Activated naive CD8-positive, alpha-beta T cell treated with anti-CD3 and anti-CD28 coated beads, Interleukin-2, amount 50 U/mL, for 24 hours (primary cell): ENCODE measurements around the gene KLK13.
A peak's percentile ranks its signal among the peaks of the same experiment; 100 is the strongest.

Source experiments
- ATAC-seq: fragments of 150-1000 bp; cut with Tn5 transposase; one replicate; pipeline ENCODE4 v1.10.0; 2021
- DNase-seq: peaks from one replicate; pipeline ENCODE4 v3.0.0; 2021
- H3K27ac Mint-ChIP-seq: one replicate; pipeline ENCODE4 v1.8.0; 2021; ENCODE audit warnings: mild to moderate bottlenecking, mixed read lengths
- H3K27me3 Mint-ChIP-seq: one replicate; pipeline ENCODE4 v1.8.0; 2021; ENCODE audit warnings: mixed read lengths
- H3K36me3 Mint-ChIP-seq: one replicate; pipeline ENCODE4 v1.8.0; 2021; ENCODE audit warnings: low read depth, mixed read lengths
- H3K4me1 Mint-ChIP-seq: one replicate; pipeline ENCODE4 v1.8.0; 2021; ENCODE audit warnings: mixed read lengths
- H3K4me3 Mint-ChIP-seq: one replicate; pipeline ENCODE4 v1.8.0; 2021; ENCODE audit warnings: mild to moderate bottlenecking, moderate library complexity, mixed read lengths
- H3K9me3 Mint-ChIP-seq: one replicate; pipeline ENCODE4 v1.8.0; 2021; ENCODE audit warnings: mixed read lengths

The KLK13 gene

GRCh38 chr19:51025809-51026553 lies 38.9 kb downstream of the KLK13 start:
- Mint-ChIP-seq H3K27me3 (peaks cover 39% of the 10 kb centered on the region), H3K27ac (no peak overlapping the region)
- ATAC-seq, result no peak

GRCh38 chr19:51025401-51025800 lies 39.5 kb downstream of the KLK13 start:
- DNase-seq, result no peak
- Mint-ChIP-seq H3K4me3 (no peak overlapping the region), H3K4me1 (no peaks in the 10 kb centered on the region), H3K27me3 (peaks cover 39% of the 10 kb centered on the region), H3K27ac (no peak overlapping the region), H3K36me3 (no peaks in the 10 kb centered on the region), H3K9me3 (no peaks in the 10 kb centered on the region)
- no peak for ATAC-seq

More at GRCh38 chr19:51025809-51026553, 38.9 kb downstream of the KLK13 start:
- no peak overlapping the region for H3K4me3 Mint-ChIP-seq
- H3K9me3 Mint-ChIP-seq, result no peaks in the 10 kb centered on the region
- no peaks in the 10 kb centered on the region for H3K36me3 Mint-ChIP-seq
- no peak for DNase-seq
- H3K4me1 Mint-ChIP-seq, result no peaks in the 10 kb centered on the region

- peaks cover 44% of the 10 kb centered on the region for H3K27me3 Mint-ChIP-seq
- no peak overlapping the region for H3K4me3 Mint-ChIP-seq
- no peak overlapping the region for H3K27ac Mint-ChIP-seq
These were observed 40.0 kb downstream of the KLK13 start for GRCh38 chr19:51024924-51025323.

GRCh38 chr19:51023946-51024345 lies 40.9 kb downstream of the KLK13 start:
- Mint-ChIP-seq H3K4me1 (peaks cover 4% of the 10 kb centered on the region), H3K27me3 (peaks cover 46% of the 10 kb centered on the region), H3K36me3 (no peaks in the 10 kb centered on the region), H3K4me3 (no peak overlapping the region), H3K27ac (no peak overlapping the region), H3K9me3 (no peaks in the 10 kb centered on the region)
- DNase-seq (no peak), ATAC-seq (no peak)

More at GRCh38 chr19:51024924-51025323, 40.0 kb downstream of the KLK13 start:
- ATAC-seq (no peak), DNase-seq (no peak)
- peaks cover 1% of the 10 kb centered on the region for H3K4me1 Mint-ChIP-seq
- H3K9me3 Mint-ChIP-seq, result no peaks in the 10 kb centered on the region
- H3K36me3 Mint-ChIP-seq, result no peaks in the 10 kb centered on the region

DNA sequence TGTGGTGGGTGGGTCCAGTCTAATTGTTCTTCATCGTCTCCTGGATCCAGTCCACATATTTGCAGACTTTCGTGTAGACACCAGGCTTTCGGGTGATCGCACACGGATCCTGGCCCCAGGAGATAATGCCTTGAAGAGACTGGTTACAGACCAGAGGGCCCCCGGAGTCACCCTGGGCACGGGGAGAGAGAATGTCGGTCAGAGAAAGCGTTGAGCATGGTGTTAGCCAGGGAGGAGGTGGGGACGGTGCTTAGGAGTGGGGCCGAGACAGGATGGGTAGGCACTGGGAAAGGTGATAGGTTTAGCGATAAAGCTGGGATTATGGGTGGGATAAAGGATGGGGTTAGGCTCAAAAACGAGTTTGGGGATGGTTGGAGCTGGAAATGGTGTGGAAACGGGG lies 42.4 kb downstream of the KLK13 start:
- ATAC-seq, result no peak
- H3K27me3 Mint-ChIP-seq, result peaks cover 58% of the 10 kb centered on the region
- no peak overlapping the region for H3K4me3 Mint-ChIP-seq
- no peak overlapping the region for H3K27ac Mint-ChIP-seq
- H3K9me3 Mint-ChIP-seq, result no peaks in the 10 kb centered on the region
- peaks cover 9% of the 10 kb centered on the region for H3K4me1 Mint-ChIP-seq
- no peaks in the 10 kb centered on the region for H3K36me3 Mint-ChIP-seq
- no peak for DNase-seq

DNA sequence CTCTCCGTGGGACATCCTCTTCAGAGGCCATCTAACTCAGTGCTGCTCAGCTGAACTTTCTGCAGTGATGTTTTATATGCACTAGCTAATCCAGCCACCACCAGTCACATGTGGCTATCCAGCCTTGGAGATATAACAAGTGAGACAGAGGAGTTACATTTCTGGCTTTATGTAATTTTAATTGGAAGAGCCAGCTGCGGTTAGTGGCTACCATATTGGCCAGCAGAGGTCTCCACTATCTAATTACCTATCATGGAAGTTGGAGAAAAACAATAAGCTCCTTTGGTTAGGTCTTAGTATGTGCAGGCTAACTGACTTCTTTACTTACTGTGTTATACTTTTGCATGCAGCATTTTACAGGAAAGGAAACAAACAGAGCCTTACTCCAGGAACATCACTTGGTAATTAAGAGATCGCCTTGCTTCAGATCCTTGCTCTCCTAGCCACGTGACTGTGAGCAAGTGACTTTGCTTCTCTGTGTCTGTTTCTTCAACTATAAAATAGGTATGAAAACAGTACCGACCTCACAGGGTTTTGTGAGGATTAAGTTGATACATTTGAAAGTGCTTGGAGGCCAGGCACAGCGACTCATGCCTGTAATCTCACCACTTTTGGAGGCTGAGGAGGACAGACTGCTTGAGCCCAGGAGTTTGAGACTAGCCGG lies 43.8 kb downstream of the KLK13 start:
- DNase-seq (no peak), ATAC-seq (no peak)
- Mint-ChIP-seq H3K4me3 (no peak overlapping the region), H3K9me3 (no peaks in the 10 kb centered on the region), H3K36me3 (no peaks in the 10 kb centered on the region), H3K27ac (no peak overlapping the region), H3K4me1 (peaks cover 16% of the 10 kb centered on the region), H3K27me3 (peaks cover 63% of the 10 kb centered on the region)

DNA sequence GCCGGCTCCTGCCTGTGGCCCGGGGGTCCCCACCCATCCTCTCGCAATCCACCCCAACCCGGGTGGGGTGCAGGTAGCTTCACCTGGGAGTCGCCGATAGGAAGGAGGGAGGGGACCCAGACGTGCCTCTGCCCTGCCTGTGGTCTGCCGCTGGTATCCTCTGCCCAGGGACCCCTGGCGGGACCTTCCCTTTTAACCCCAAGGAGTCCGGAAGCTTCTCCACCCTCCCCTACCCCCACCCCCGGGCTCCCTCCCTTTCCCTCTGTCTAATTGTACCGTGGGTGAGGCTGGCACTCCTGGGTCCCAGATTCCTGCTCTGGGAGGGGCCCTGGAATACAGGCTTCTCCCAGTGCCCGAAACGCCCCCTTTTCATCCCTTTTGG lies 45.4 kb downstream of the KLK13 start, which contains the start of gene KLK10:
Gene KLK10 (minus strand): TSS at position 166 of the 382 bp plus-strand sequence. CDS start 579 bp downstream, outside the sequence.
- Mint-ChIP-seq H3K27me3 (peaks cover 69% of the 10 kb centered on the region), H3K36me3 (no peaks in the 10 kb centered on the region), H3K4me3 (peak within 1 kb of the TSS; percentile 29), H3K27ac (no peak within 1 kb of the TSS), H3K9me3 (no peaks in the 10 kb centered on the region), H3K4me1 (peaks cover 16% of the 10 kb centered on the region)
- ATAC-seq, result no peak
- no peak for DNase-seq

- no peaks in the 10 kb centered on the region for H3K36me3 Mint-ChIP-seq
- ATAC-seq (no peak), DNase-seq (no peak)
- peaks cover 16% of the 10 kb centered on the region for H3K4me1 Mint-ChIP-seq
- H3K4me3 Mint-ChIP-seq, result peak overlapping the region; percentile 29
- H3K9me3 Mint-ChIP-seq, result no peaks in the 10 kb centered on the region
- no peak overlapping the region for H3K27ac Mint-ChIP-seq
- peaks cover 73% of the 10 kb centered on the region for H3K27me3 Mint-ChIP-seq
These were observed 45.9 kb downstream of the KLK13 start for GRCh38 chr19:51018745-51019543.

- DNase-seq (peak; percentile 70), ATAC-seq (no peak)
- peaks cover 16% of the 10 kb centered on the region for H3K4me1 Mint-ChIP-seq
- H3K9me3 Mint-ChIP-seq, result no peaks in the 10 kb centered on the region
- no peaks in the 10 kb centered on the region for H3K36me3 Mint-ChIP-seq
- no peak overlapping the region for H3K27ac Mint-ChIP-seq
- no peak overlapping the region for H3K4me3 Mint-ChIP-seq
- peaks cover 66% of the 10 kb centered on the region for H3K27me3 Mint-ChIP-seq
These were observed 47.9 kb downstream of the KLK13 start for GRCh38 chr19:51016798-51017683.

- ATAC-seq, result no peak
- Mint-ChIP-seq H3K27ac (no peak overlapping the region), H3K27me3 (peaks cover 62% of the 10 kb centered on the region), H3K36me3 (no peaks in the 10 kb centered on the region), H3K9me3 (no peaks in the 10 kb centered on the region), H3K4me3 (no peak overlapping the region), H3K4me1 (peaks cover 16% of the 10 kb centered on the region)
- no peak for DNase-seq
These were observed 49.1 kb downstream of the KLK13 start for GRCh38 chr19:51015691-51016267.

DNA sequence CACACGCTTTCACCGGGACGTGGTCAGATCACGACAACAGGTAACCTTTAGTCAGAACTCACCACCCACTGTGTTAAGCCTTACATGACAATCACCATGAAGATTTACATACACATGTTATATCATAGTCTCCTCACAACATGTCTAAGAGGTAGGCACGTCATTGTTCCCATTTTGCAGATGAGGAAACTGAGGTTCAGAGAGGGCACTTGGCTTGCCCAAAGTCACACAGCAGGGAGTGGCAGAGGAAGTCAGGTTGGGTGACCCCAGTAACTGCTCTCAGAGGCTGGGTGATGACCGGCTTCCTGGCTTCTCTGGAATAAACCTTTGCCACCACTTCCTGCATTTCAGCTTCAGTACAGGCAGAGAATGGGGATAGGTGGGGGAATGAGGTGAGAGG lies 50.6 kb downstream of the KLK13 start:
- H3K4me1 Mint-ChIP-seq, result peaks cover 13% of the 10 kb centered on the region
- H3K27ac Mint-ChIP-seq, result no peak overlapping the region
- no peaks in the 10 kb centered on the region for H3K36me3 Mint-ChIP-seq
- no peak overlapping the region for H3K4me3 Mint-ChIP-seq
- DNase-seq, result no peak
- H3K27me3 Mint-ChIP-seq, result peaks cover 60% of the 10 kb centered on the region
- no peak for ATAC-seq
- no peaks in the 10 kb centered on the region for H3K9me3 Mint-ChIP-seq

GRCh38 chr19:51012661-51013190 lies 52.2 kb downstream of the KLK13 start:
- H3K27me3 Mint-ChIP-seq, result peaks cover 48% of the 10 kb centered on the region

DNA sequence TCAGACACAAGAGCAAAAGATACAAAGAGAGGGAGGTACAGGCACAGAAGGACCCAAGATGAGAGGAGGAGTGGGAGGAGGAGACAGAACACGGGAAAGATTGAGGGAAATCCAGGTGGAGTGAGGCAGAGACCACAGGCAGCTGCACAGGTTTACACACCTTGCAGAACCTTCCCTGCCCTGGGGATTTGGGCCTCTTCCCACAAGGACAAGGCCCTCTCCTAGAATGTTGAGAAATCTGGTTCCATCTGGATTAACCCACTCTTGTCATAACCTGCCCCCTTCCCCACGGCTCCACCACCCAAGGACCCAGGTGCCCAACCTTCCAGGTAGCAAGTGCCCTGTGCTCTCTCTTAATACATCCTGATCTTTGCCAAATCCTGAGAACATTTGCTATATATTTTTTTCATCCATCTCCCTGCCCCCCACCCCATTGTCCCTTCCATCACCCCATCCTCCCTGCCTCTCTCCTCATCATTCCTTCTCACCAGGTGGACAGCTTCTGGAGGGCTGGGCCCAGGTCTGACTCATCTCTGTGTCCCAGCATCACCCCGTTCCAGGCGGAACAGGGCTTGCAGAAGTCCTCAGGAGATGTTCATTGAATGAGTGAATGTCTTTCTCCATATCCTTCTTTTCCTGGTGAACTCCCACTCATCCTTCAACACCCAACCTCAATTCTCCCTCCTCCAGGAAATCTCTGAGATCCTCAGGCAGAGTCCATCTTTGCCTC lies 54.7 kb downstream of the KLK13 start:
- Mint-ChIP-seq H3K4me3 (no peak overlapping the region), H3K36me3 (no peaks in the 10 kb centered on the region), H3K9me3 (no peaks in the 10 kb centered on the region), H3K4me1 (no peaks in the 10 kb centered on the region), H3K27me3 (peaks cover 36% of the 10 kb centered on the region), H3K27ac (no peak overlapping the region)
- DNase-seq (no peak), ATAC-seq (no peak)

More at GRCh38 chr19:51012661-51013190, 52.2 kb downstream of the KLK13 start:
- peaks cover 8% of the 10 kb centered on the region for H3K4me1 Mint-ChIP-seq
- no peak overlapping the region for H3K27ac Mint-ChIP-seq
- H3K9me3 Mint-ChIP-seq, result no peaks in the 10 kb centered on the region
- ATAC-seq (no peak), DNase-seq (no peak)
- H3K36me3 Mint-ChIP-seq, result no peaks in the 10 kb centered on the region
- H3K4me3 Mint-ChIP-seq, result no peak overlapping the region
